HepG2 (cell line): ENCODE data around the gene OPN1LW.

Experiments
- CTCF ChIP-seq: sonication (generic); formaldehyde crosslinking; IDR thresholded peaks from 2 replicates; pipeline ENCODE4 v1.5.0; 2020; ENCODE audit warnings: mild to moderate bottlenecking, missing genetic modification reagents, moderate library complexity
- GABPA ChIP-seq, 2 experiments: IDR thresholded peaks; 2 replicates each; pipeline ENCODE4 v1.6.1; 2011 to 2016; ENCODE audit warnings: low read depth in 2 of 2, low read length in 1 of 2, missing biosample characterization in 1 of 2, missing genetic modification characterization in 1 of 2
- PAWR ChIP-seq: sonication (generic); formaldehyde crosslinking; IDR thresholded peaks from 2 replicates; pipeline ENCODE4 v1.4.0; 2020; ENCODE audit warnings: missing genetic modification reagents, mild to moderate bottlenecking, borderline replicate concordance
- POLR2AphosphoS5 ChIP-seq: IDR thresholded peaks from 2 replicates; pipeline ENCODE4 v1.6.1; 2012; ENCODE audit warnings: low read depth, low read length
- PRDM10 ChIP-seq: sonication (generic); formaldehyde crosslinking; IDR thresholded peaks from 2 replicates; pipeline ENCODE4 v1.4.0; 2020; ENCODE audit warnings: low read depth, missing genetic modification reagents
- RBAK ChIP-seq: sonication (generic); formaldehyde crosslinking; IDR thresholded peaks from 2 replicates; pipeline ENCODE4 v1.5.1; 2020; ENCODE audit warnings: mild to moderate bottlenecking, missing genetic modification reagents
- RXRB ChIP-seq: IDR thresholded peaks from 2 replicates; pipeline ENCODE4 v1.6.1; 2016; ENCODE audit warnings: borderline replicate concordance, missing genetic modification reagents, missing compliant biosample characterization
- SOX13 ChIP-seq, 3 experiments: fragments of 450-650 bp in 1 of 3; sonication (generic) in 1 of 3; formaldehyde crosslinking in 1 of 3; IDR thresholded peaks in 2 of 3; conservative IDR thresholded peaks in 1 of 3; 2 replicates each; pipeline versions ENCODE4 v1.5.0 to v1.6.1; 2016 to 2020; ENCODE audit warnings: antibody characterized with exemption in 1 of 3, mild to moderate bottlenecking in 1 of 3, missing compliant biosample characterization in 1 of 3, missing genetic modification reagents in 1 of 3, moderate library complexity in 1 of 3
- YY1 ChIP-seq: IDR thresholded peaks from 2 replicates; pipeline ENCODE4 v1.6.1; 2011; ENCODE audit warnings: low read length, low read depth, moderate library complexity, mild to moderate bottlenecking; ENCODE audit not compliant: insufficient read depth, insufficient replicate concordance
- ZNF274 ChIP-seq: sonication (generic); formaldehyde crosslinking; IDR thresholded peaks from 2 replicates; pipeline ENCODE4 v1.5.1; 2020; ENCODE audit warnings: mild to moderate bottlenecking, missing genetic modification reagents
- ZNF282 ChIP-seq: fragments of 450-650 bp; IDR thresholded peaks from 2 replicates; pipeline ENCODE4 v1.6.1; 2018; ENCODE audit not compliant: partially characterized antibody
- ZNF768 ChIP-seq: sonication (generic); formaldehyde crosslinking; IDR thresholded peaks from 2 replicates; pipeline ENCODE4 v1.4.0; 2020; ENCODE audit warnings: missing genetic modification reagents
- ZSCAN30 ChIP-seq: sonication (generic); formaldehyde crosslinking; IDR thresholded peaks from 2 replicates; pipeline ENCODE4 v1.5.0; 2020; ENCODE audit warnings: mild to moderate bottlenecking, missing genetic modification reagents

GRCh38 chrX:154126101-154126500 is 17.9 kb upstream of the OPN1LW start:
- TF ChIP-seq ZNF274 (CRISPR knock-in tag) (no peak), RBAK (CRISPR knock-in tag) (no peak), PRDM10 (CRISPR knock-in tag) (no peak), CTCF (CRISPR knock-in tag) (no peak), RXRB (CRISPR knock-in tag) (no peak), SOX13 (IDR thresholded peaks at IDR 0.05) (no peak), SOX13 (CRISPR knock-in tag; conservative IDR thresholded peaks at IDR 0.05 in 1 of 2, IDR thresholded peaks at IDR 0.05 in 1 of 2) (no peak), ZSCAN30 (CRISPR knock-in tag) (no peak), ZNF282 (no peak), YY1 (no peak), PAWR (CRISPR knock-in tag) (no peak), GABPA (IDR thresholded peaks at IDR 0.05; ENCODE audit: low read depth, low read length) (no peak), GABPA (CRISPR knock-in tag; IDR thresholded peaks at IDR 0.05; ENCODE audit: low read depth) (no peak), POLR2AphosphoS5 (no peak), ZNF768 (no peak)
